Left hindlimb (tissue), 1 donor: ENCODE data around the gene CYP21A2.
A peak's percentile ranks its signal among the peaks of the same experiment; 100 is the strongest.
"Not testable (repeated sequence)": the region's sequence is repeated elsewhere in the genome, so short reads cannot be mapped to it uniquely, and the experiment has no call there.

Experiments used
- DNase-seq: peaks from one replicate; pipeline ENCODE4 v3.0.0-alpha.2; 2018

Gene CYP21A2

DNA sequence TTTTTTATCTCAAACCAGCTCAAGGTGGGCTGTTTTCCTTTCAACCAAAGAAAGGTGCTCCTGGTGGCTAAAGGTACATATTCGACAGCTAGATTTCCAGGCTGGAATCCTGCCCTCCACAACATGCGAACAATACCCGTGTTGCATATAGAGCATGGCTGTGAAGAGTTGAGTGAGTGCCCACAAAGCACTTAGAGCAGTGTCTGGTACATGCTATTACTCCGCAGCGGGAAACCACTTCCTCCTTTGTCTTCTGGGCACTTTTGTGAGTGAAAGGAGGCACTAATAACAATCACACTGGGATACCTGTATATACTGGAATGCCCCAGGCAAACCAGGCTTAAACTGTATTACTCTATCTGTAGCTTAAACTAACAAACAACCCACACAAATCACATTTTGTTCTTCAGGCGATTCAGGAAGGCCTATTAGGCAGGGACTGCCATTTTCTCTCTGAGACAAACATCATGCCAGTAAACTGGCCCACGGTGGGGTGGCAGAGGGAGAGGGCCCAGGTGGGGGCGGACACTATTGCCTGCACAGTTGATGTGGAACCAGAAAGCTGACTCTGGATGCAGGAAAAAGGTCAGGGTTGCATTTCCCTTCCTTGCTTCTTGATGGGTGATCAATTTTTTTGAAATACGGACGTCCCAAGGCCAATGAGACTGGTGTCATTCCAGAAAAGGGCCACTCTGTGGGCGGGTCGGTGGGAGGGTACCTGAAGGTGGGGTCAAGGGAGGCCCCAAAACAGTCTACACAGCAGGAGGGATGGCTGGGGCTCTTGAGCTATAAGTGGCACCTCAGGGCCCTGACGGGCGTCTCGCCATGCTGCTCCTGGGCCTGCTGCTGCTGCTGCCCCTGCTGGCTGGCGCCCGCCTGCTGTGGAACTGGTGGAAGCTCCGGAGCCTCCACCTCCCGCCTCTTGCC lies at the start of gene CYP21A2:
TSS of gene CYP21A2 (plus strand) at position 818 of the 927 bp plus-strand sequence. CDS start at position 826, 8 bp downstream.
- not testable (repeated sequence) for DNase-seq

DNA sequence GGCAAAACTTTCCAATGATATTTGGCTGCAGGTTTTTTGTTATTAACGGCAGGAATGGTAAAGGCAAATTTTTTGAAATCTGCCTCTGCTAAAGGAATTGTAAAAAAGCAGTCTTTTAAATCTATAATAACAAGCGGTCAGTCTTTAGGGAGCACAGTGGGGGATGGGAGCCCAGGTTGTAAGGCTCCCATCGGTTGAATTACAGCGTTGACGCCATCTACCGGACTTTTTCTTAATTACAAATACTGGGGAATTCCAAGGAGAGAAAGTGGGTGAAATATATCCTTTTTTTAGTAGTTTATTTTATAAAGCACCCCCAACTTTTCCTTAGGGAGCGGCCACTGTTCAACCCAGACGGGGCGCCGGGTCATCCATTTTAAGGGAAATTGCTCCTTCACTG lies 48.9 kb upstream of the CYP21A2 start:
- DNase-seq: not testable (repeated sequence)

DNA sequence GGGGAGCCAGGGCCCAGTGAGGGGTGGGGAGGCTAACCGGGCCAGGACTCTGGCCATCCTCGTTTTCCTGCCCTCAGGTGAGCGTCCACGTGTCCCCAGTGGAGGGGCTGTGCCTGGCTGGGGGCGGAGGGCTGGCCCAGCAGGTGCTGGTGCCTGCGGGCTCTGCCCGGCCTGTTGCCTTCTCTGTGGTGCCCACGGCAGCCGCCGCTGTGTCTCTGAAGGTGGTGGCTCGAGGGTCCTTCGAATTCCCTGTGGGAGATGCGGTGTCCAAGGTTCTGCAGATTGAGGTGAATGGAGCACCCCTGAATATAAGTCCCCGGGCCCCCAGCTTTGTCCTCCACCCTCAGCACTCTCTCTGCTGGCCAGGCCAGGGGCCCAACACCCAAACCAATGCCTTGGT lies 43.8 kb upstream of the CYP21A2 start:
- DNase-seq: not testable (repeated sequence)

DNA sequence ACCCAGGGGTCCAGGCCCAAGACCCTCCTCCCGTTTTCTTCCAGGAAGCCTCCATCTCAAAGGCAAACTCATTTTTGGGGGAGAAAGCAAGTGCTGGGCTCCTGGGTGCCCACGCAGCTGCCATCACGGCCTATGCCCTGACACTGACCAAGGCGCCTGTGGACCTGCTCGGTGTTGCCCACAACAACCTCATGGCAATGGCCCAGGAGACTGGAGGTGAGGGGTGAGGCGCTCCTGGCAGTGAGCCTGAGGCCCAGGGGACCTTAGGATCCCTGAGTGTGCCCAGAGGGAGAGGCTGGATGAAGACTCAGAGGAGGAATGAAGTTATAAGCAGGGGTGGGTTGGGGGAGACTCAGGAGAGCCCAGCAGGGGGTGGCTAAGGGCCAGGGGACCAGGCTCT lies 41.8 kb upstream of the CYP21A2 start:
- peak; percentile 18 for DNase-seq

DNA sequence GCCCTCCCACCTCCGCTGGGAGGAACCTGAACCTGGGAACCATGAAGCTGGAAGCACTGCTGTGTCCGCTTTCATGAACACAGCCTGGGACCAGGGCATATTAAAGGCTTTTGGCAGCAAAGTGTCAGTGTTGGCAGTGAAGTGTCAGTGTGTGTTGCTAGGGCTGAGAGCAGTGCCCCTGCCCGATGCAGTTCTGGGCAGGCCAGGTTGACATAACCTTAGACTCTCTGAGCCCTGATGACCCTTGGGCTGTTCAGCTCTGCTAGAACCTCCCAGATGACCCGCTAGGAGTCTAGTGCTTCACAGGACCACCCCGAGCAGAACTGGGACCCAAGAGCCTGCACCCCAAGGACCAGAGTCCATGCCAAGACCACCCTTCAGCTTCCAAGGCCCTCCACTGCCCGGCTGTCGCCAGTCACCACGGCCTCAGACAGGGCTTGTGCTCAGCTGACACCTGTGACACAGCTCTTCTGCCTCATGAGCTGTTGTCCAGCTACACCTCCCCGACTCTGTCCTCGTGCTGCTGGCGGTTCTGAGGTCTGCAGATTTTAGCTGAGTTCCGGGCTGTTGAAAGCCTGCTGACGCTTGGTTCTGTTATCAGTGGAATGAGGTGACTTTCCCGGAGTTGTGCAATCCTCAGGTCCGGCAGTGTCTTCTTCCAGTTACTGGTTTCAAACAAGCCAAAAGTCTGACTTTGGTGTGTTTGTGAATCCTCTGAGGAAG lies 35.5 kb upstream of the CYP21A2 start:
- not testable (repeated sequence) for DNase-seq

DNA sequence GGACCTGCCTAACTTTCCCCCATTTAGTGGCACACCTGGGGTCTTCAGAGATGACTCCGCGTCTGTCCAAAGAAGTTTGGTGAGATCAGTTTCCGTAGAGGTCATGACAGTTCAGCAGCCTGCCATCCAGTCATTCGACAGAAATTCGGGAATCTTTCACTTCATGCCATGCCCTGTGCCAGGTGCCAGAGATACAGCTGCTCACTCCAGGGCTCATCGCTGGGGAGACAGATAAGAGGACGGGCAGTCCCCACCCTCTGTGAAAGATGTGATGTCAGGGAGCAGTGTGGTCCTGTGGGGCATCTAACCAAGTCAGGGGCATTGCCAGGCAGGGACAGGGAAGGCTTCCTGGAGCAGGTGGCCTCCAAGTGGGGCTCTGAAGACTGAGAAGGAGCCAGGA lies 34.9 kb upstream of the CYP21A2 start:
- DNase-seq: not testable (repeated sequence)

DNA sequence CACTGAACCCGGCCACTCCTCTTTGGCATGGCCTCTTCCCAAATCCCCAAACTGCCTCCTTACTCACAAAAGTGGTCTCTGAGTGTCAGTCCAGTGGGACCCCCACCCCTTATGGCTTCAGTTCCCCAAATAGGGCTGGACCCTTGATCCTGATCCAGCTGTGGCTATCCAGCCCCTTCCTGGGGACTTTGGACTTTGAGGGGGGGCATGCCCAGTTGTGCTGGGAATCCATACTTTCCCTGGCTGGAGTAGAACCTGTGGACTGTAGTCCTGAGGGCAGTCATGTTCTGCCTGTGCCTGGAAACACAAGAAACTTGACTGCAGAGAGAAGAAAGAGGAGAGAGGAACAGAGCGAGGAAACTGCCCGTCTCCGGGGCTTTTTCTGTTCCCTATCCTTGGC lies 33.8 kb upstream of the CYP21A2 start:
- DNase-seq: not testable (repeated sequence)

DNA sequence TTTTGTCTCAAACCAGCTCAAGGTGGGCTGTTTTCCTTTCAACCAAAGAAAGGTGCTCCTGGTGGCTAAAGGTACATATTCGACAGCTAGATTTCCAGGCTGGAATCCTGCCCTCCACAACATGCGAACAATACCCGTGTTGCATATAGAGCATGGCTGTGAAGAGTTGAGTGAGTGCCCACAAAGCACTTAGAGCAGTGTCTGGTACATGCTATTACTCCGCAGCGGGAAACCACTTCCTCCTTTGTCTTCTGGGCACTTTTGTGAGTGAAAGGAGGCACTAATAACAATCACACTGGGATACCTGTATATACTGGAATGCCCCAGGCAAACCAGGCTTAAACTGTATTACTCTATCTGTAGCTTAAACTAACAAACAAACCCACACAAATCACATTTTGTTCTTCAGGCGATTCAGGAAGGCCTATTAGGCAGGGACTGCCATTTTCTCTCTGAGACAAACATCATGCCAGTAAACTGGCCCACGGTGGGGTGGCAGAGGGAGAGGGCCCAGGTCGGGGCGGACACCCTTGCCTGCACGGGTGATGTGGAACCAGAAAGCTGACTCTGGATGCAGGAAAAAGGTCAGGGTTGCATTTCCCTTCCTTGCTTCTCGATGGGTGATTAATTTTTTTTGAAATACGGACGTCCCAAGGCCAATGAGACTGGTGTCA lies 33.2 kb upstream of the CYP21A2 start:
- not testable (repeated sequence) for DNase-seq

DNA sequence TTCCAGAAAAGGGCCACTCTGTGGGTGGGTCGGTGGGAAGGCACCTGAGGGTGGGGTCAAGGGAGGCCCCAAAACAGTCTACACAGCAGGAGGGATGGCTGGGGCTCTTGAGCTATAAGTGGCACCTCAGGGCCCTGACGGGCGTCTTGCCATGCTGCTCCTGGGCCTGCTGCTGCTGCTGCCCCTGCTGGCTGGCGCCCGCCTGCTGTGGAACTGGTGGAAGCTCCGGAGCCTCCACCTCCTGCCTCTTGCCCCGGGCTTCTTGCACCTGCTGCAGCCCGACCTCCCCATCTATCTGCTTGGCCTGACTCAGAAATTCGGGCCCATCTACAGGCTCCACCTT lies 32.7 kb upstream of the CYP21A2 start:
- peak; percentile 10 for DNase-seq

DNA sequence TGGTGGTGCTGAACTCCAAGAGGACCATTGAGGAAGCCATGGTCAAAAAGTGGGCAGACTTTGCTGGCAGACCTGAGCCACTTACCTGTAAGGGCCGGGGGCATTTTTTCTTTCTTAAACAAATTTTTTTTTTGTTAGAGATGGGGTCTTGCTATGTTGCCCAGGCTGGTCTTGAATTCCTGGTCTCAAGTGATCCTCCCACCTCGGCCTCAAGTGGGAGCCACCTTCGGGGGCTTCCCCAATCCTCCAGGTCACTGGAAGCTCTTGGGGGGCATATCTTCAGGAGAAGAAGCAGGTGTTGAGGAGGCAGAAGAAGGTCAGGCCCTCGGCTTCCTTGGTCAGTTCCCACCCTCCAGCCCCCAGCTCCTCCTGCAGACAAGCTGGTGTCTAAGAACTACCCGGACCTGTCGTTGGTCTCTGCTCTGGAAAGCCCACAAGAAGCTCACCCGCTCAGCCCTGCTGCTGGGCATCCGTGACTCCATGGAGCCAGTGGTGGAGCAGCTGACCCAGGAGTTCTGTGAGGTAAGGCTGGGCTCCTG lies 32.2 kb upstream of the CYP21A2 start:
- DNase-seq: peak; percentile 6

DNA sequence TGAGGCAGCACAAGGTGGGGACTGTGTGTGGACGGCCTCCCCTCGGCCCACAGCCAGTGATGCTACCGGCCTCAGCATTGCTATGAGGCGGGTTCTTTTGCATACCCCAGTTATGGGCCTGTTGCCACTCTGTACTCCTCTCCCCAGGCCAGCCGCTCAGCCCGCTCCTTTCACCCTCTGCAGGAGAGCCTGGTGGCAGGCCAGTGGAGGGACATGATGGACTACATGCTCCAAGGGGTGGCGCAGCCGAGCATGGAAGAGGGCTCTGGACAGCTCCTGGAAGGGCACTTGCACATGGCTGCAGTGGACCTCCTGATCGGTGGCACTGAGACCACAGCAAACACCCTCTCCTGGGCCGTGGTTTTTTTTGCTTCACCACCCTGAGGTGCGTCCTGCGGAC lies 31.1 kb upstream of the CYP21A2 start:
- peak; percentile 16 for DNase-seq

DNA sequence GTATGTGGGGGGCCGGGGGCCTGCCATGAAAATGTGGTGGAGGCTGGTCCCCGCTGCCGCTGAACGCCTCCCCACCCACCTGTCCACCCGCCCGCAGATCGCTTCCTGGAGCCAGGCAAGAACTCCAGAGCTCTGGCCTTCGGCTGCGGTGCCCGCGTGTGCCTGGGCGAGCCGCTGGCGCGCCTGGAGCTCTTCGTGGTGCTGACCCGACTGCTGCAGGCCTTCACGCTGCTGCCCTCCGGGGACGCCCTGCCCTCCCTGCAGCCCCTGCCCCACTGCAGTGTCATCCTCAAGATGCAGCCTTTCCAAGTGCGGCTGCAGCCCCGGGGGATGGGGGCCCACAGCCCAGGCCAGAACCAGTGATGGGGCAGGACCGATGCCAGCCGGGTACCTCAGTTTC lies 30.2 kb upstream of the CYP21A2 start:
- not testable (repeated sequence) for DNase-seq

DNA sequence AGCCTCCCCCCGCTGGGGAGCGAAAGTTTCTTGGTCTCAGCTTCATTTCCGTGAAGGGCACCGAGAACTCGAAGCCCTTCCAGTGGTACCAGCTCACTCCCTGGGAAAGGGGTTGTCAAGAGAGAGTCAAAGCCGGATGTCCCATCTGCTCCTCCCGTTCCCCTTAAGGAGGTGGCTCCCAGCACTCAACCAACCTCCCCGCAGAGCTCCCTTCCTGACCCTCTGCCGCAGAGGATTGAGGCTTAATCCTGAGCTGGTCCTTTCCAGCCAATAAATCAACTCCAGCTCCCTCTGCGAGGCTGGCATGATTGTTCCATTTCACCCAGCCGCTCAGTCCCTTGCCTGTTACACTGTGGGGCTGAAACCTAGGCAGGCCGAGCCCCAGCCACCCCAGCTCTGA lies 29.6 kb upstream of the CYP21A2 start:
- DNase-seq: not testable (repeated sequence)

DNA sequence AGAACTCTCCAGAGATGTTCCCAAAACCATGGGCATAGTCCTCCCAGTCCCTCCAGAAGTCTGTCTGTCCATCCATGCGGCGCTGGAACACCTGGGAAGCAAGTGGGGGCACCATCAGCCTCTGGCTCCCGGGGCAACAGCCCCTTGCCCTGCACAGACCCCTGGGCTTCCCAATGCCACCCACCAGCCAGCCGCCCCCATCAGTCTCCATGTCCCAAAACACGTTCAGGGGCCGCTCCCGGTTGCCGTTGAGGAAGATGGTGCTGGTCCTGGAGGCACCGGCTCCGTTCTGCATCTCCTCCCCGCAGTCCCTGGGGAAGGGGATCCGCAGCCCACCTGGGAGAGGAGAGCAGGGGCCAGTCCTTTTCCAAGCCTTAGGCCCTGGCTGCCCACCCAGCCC lies 28.7 kb upstream of the CYP21A2 start:
- DNase-seq: not testable (repeated sequence)

DNA sequence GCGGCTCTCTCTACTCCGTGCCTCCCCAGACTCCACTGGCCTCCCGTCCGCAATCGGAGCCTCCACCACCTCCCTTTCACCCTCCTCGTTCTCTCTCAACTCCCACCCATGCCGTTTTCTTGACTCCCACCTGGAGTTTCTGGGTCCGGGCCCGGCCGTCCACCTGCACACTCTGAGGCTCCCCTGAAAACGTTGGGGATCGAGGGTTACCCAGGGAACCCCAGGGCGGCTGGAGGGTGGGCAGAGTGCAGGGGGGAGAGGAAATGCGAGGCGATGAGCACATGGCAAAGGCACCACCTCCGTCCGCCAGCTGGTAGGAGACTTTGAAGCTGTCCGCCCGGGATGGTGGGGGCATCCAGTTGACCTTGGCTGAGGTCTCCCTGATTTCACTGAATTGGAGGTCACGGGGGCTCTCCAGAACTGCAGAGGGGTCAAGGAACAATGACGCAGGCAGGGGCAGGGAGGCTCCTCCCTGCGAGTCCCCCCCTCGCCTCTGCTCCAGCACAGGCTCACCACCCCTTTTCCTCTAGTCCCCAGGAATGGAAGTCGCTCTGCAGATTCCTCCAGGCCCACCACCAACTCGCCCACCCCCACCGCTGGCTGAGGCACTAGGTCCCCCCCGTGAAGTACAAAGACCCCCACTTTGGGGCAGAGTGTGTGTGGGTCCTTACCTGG lies 27.2 kb upstream of the CYP21A2 start:
- peak; percentile 29 for DNase-seq

DNA sequence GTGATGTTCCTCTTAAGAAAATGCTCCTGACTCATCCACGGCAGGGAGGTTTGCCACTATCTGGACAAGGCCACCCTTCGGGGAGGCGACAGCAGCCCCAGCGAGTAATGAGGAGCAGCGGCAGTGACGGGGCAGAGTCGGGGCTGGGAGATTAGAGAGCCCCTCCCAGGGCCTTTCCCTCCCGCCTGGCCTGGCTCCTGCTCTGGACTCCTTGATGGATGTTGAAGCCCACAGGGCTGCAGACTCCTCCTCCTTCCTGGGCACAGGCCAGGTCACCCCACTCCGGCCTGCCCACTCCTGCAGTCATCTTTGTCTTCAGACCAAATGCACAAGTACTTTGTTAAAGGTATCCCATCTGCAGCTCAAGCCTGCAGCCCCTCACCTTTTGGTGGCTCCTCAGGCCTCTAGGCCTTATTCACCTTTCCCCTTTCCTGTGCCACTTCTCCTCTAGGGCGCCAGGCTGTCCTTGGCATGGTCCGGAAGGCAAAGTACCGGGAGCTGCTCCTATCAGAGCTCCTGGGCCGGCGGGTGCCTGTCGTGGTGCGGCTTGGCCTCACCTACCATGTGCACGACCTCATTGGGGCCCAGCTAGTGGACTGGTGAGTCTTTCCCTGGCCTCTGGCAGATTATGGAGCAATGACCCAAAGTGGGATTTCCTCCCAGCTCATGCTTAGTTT lies 25.1 kb upstream of the CYP21A2 start:
- DNase-seq: peak; percentile 6

DNA sequence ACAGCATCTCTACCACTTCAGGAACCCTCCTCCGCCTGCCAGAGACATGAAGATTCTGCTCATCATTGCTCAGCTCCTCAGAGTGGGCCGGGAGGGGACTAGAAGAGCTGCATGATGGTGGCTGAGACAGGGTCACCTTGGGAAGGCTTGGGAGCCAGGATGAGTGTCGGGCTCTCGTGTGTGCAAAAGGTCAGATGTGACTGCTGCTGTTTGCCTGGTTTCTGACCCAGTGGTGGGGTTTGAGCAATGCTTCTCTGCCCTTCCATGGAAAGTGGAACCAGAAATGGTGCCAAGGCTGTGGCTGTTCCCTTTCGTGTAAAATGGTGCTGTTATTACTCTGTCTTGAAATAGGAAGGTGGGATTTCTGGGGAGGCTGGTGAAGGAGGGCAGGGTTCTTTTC lies 24.5 kb upstream of the CYP21A2 start:
- not testable (repeated sequence) for DNase-seq

DNA sequence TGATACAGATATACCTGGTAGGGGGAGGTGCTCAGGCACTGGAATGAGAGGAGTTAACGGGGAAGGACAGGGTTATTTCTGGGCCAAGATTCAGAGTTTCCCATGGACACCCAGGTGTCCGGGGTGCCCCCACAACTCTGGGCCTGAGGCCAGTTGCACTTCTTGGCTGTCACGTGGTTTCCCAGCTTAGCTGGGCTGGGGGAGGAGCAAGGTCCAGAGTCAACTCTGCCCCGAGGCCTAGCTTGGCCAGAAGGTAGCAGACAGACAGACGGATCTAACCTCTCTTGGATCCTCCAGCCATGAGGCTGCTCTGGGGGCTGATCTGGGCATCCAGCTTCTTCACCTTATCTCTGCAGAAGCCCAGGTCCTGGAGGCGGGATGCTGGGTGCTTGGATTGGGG lies 23.7 kb upstream of the CYP21A2 start, which contains the start of gene C4B:
TSS of gene C4B (plus strand) at position 249 of the 400 bp plus-strand sequence. CDS start at position 300, 51 bp downstream.
- DNase-seq: not testable (repeated sequence)

DNA sequence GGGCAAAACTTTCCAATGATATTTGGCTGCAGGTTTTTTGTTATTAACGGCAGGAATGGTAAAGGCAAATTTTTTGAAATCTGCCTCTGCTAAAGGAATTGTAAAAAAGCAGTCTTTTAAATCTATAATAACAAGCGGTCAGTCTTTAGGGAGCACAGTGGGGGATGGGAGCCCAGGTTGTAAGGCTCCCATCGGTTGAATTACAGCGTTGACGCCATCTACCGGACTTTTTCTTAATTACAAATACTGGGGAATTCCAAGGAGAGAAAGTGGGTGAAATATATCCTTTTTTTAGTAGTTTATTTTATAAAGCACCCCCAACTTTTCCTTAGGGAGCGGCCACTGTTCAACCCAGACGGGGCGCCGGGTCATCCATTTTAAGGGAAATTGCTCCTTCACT lies 16.1 kb upstream of the CYP21A2 start:
- not testable (repeated sequence) for DNase-seq

DNA sequence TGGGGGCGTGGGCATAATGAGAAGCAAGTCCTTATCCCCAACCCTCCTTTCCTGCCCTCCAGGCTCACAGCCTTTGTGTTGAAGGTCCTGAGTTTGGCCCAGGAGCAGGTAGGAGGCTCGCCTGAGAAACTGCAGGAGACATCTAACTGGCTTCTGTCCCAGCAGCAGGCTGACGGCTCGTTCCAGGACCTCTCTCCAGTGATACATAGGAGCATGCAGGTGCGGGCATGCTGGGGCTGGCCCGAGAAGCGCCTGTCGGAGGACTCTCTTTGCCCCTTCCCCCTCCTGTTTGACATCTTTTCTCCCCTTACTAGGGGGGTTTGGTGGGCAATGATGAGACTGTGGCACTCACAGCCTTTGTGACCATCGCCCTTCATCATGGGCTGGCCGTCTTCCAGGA lies 9.6 kb upstream of the CYP21A2 start:
- DNase-seq: not testable (repeated sequence)

DNA sequence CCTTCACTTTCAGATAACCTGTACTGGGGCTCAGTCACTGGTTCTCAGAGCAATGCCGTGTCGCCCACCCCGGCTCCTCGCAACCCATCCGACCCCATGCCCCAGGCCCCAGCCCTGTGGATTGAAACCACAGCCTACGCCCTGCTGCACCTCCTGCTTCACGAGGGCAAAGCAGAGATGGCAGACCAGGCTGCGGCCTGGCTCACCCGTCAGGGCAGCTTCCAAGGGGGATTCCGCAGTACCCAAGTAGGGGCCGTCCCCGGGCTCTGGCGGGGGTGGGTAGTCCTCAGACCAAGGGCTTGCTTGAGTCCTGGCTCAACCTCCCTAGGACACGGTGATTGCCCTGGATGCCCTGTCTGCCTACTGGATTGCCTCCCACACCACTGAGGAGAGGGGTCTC lies 8.7 kb upstream of the CYP21A2 start:
- not testable (repeated sequence) for DNase-seq
